GM15510 (cell line): ENCODE data around the gene USP11.

Source experiments
- POLR2A ChIP-seq: IDR thresholded peaks from 3 replicates; pipeline ENCODE4 v1.6.1; 2011; ENCODE audit warnings: borderline replicate concordance; ENCODE audit not compliant: insufficient read length; ENCODE audit errors: extremely low read depth

The USP11 gene

DNA sequence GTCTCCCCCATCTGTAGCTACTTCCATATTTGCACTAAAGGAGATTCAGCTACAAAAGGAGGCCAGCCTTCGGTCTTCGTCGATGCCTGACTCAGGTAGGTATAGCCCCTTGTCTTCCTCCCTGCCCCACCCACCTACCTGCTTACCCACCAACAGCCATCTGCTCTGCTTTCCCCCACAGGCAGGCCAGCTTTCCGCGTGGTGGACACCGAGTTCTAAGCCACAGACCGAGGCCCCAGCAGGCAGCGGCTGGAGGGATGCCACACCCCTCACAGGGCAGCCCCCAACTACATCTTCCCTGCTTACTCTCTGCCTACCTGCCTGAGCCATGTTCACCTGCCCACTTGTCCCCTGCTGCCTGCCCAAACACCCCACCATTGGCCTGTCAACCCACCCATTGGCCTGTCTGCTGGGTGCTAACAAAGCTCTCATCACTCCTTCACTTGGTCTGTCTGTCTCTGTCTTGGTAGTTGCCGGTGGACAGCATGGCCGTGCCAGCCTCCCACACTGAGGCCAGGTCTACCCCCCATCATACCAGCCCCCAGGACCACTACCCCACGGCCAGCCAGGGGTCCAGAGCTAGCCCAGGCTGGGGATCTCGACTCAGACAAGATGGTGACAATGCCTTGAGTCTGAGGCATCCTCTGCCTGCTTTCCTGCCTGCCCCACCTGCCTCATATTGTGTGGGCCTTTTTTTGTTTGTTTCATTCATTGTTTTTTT is 4.1 kb upstream of the USP11 start:
- TF ChIP-seq POLR2A: no peak

DNA sequence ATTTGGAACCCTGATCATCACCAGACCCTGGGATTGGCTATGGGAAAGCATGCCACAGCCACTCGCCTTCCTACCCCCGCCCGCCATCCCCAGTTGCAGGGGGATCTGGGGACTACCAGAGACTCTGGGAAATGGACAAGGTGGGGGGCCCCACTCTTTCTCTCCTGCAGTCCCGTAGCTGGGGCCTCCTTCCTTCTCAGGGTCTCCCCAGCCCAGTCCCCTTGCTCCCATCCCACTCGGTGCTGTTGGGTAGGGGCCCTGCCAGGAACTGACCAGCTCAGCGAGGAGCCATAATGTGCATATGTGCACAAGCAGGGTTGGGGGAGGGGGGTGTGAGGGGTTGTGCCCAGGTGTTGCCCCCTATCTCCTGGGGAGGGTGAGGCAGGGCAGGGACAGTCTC is 3.4 kb upstream of the USP11 start:
- no peak for TF ChIP-seq POLR2A

- no peak for TF ChIP-seq POLR2A
These were observed 2.5 kb upstream of the USP11 start for GRCh38 chrX:47230136-47230868.

DNA sequence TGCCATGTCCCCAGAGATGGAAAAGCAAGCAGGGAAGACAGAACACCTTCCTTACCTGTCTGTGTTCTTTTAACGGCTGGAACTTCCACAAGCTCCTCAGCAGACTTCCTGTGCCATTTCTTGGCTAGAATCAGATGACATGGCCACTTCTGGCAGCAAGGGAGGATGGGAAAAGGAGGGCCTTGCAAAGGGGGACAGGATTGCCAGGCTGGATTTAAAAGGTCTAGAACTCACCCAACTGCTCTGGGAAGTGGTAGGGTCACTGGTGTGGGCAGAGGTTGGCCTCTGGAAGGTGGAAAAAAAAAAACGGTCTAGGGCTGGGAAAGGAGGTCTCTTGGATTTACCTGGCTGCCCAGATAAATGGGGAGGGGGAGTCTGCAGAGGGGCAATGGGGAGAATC is 1.6 kb upstream of the USP11 start:
- TF ChIP-seq POLR2A: no peak

DNA sequence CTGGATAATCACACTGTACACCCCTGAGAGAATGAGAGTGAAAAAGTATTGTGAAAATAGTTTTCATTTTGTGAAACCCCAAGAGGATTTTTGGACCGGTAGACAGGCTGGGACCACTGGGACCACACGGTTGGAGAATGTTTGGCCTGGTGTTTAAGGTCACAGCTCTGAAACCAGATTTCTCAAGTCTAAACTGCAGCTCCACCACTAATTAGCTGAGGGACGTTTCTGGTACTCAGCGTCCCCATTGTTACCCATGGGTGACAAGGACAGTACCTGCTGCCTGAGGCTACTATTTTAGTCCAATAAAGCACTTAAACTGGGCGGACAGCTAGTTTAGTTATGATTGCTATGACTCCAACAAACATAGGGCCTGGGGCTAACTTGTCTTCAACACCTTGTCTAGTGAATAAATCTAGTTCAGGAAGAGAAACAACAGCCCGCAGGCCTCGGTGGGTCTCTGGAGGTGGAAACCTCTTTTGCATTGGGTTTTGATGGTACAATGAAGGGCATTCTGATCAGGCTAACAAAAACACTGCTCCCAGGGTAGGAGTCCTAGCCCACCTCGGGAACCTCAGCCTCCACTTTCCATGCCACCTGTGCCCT is 509 bp upstream of the USP11 start:
- TF ChIP-seq POLR2A: no peak

GRCh38 chrX:47233333-47234113 is 714 bp downstream of the USP11 start:
- TF ChIP-seq POLR2A: peak; percentile 43

DNA sequence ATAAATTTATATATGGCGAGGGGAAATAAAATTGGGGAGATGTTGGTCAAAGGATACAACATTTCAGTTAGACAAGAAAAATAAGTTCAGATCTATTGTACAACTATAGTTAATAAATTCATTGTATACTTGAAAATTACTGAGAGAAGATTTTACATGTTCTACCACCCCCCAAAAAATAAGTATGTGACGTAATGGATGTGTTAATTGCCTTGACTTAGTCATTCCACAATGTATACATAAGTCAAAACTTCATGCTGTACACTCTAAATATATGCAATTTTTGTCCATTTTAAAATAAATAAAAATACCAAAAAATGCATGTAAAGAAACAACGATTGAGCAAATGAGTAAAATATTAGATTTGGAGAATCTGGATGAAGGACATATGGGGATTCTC is 1.8 kb downstream of the USP11 start:
- no peak for TF ChIP-seq POLR2A

GRCh38 chrX:47235691-47236103 is 2.9 kb downstream of the USP11 start:
- no peak for TF ChIP-seq POLR2A

- TF ChIP-seq POLR2A: no peak
These were observed 6.4 kb downstream of the USP11 start for GRCh38 chrX:47239199-47239598.

- no peak for TF ChIP-seq POLR2A
These were observed 7.2 kb downstream of the USP11 start for GRCh38 chrX:47239898-47240545.

DNA sequence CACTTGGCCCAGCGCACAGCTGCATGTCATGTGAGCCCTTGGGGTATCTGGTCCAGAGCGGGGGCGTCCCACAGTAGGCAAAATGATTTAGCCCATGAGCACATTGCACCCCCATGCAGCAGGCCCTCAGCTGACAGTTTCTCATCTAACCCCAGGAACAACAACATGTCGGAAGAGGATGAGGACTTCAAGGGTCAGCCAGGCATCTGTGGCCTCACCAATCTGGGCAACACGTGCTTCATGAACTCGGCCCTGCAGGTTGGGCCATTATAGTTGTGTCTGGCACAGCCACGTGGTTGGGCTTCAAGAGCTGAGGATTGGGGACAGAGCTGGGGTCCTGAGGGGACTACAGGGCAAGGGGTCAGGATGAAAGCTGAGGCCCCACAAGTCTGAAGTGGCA is 7.8 kb downstream of the USP11 start:
- TF ChIP-seq POLR2A: no peak

GRCh38 chrX:47241201-47242011 is 8.6 kb downstream of the USP11 start:
- no peak for TF ChIP-seq POLR2A

GRCh38 chrX:47242321-47242720 is 9.5 kb downstream of the USP11 start:
- TF ChIP-seq POLR2A: no peak

- TF ChIP-seq POLR2A: no peak
These were observed 10.5 kb downstream of the USP11 start for GRCh38 chrX:47243351-47243750.
